Measurements from ENCODE around the gene ORMDL2.
"Not testable (repeated sequence)": the region's sequence is repeated elsewhere in the genome, so short reads cannot be mapped to it uniquely, and the experiment has no call there.

Gene ORMDL2

DNA sequence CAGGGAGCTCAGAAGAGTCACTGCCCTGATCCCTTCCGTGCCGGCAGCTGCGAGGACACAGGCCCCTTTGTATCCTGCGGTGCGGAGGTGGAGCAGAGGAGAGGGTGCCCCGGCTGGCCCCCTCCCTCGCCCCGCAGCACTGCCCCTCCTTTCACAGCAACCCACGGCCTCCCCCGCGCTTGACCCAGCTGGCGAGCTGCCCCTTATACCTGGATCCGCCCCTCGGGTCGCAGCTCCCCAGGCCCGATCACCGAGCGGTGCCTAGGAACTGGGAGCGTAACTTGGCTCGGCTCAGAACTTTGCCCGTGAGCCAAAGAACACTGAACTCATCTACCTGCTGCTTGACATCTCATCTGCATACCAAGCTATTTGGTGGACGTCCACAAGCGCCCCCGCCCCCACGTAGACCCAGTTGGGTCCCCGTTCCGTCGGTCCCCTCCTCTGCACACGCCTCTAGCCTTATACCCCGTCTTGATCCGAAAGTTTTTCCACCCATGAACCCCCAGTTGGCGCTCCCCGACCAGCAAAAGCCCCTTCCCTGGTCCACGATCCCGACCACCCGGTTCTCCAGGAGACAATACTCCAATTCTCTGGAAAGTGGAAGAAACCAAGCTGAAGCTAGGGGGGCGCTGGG, 12.2 kb downstream of the ORMDL2 start:
- DNase-seq: peak; percentile 43

DNA sequence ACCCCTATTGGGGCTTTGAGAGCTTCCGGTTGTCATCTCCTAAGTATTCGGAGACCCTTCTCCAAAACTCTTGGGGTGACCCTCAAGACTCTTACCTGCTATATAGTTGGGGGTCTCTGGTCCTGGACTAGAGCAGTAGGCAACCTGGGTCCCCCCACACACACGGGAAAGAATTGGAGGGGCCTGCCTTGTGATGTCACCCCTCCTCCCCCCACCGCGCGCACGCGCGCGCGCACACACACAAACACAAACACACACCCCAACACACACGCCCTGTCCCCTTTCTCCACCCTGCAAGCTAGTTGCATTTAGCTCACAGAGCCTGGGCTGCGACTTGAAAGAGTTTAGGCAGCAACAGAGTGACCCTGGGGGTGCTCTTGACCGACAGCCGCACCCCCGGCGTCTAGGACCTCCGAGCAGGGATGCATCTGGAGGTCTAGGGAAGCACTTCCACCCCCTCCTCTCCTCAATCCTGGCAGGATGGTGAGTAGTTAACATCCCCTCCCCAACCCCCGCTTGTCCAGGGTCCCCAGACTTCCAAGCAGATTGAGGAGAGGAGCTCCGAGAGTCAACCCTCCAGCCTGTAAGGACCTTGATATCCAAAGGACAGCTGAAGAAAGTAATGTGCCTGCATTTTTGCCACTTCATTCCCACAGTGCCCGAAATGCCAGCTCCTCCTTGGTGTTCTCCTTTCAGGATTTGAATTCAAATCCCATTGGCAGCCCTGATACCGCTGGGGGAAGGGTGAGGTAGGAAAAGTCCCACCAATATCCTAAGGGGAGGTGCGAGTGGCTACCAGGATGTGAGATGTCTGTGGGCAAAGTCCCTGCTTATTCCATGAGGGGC, 13.0 kb downstream of the ORMDL2 start:
- DNase-seq: peak; percentile 58

DNA sequence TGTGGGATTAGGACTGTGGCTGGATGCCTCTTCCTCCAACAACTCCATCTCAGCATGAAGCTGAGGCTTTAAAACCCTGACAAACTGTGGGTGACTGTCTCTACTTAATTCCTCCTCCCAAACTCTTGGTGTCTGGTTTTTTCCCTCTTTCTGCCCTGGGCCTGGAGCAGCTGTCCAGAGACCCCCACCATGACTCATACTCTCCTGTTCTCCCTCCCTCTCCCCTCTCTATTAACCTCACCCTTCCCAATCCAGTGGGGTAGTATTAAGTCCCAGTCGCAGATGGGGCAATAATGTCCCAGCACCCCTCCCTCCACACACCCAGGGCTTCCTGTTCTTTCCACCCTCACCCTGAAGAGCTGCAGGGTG, 13.6 kb downstream of the ORMDL2 start:
- DNase-seq: no peak

DNA sequence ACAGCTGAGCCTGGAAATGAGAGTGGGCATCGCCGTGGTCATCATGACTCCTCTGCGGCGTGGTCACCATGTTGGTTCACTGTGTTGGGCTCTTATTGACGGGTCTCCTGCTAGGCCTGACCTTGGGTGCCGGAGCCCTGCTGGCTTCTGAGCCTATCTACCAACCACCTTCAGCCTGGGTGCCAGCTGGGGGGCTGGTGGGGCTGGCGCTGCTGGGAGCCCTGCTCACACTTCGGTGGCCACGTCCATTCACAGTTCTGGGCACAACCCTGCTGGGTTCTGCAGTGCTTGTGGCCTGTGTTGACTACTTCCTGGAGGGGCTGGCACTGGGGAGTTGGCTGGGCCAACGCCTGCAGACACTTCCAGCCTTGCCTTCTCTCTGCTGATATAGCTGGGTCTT, 15.2 kb downstream of the ORMDL2 start:
- no peak for DNase-seq

DNA sequence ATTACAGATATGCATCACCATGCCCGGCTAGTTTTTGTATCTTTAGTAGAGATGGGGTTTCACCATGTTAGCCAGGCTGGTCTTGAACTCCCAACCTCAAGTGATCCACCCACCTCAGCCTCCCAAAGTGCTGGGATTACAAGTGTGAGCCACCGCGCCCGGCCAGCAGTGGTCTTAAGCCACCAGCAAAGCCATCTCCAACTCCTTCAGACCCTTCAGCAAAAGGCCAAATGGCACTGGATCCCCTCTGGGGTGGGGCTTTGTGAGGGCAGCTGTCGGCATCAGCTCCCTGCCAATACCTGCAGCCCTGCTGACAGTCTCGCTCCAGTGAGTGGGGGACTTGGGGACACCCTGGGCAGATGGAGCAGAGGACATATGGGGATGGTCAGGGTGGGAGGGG, 16.6 kb downstream of the ORMDL2 start:
- not testable (repeated sequence) for DNase-seq

DNA sequence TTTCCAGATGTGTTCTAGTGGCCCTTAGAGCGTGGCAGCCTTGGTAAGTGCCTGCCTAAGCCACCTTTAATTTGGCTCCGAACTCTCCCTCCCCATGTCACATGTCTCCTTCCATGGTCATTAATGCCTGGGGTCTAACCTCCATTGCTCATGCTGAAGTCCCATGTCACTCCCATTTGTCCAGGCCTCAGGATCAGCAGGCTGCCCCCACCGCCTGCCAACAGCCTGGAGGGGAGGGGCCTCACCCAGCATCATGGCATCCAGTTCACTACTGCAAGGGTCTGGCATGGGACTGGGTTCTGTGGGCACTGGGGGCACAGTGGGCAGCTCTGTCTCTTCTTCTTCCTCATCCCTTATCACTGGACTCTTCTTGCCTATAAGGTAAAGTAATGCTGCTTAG, 20.5 kb downstream of the ORMDL2 start:
- DNase-seq: no peak

DNA sequence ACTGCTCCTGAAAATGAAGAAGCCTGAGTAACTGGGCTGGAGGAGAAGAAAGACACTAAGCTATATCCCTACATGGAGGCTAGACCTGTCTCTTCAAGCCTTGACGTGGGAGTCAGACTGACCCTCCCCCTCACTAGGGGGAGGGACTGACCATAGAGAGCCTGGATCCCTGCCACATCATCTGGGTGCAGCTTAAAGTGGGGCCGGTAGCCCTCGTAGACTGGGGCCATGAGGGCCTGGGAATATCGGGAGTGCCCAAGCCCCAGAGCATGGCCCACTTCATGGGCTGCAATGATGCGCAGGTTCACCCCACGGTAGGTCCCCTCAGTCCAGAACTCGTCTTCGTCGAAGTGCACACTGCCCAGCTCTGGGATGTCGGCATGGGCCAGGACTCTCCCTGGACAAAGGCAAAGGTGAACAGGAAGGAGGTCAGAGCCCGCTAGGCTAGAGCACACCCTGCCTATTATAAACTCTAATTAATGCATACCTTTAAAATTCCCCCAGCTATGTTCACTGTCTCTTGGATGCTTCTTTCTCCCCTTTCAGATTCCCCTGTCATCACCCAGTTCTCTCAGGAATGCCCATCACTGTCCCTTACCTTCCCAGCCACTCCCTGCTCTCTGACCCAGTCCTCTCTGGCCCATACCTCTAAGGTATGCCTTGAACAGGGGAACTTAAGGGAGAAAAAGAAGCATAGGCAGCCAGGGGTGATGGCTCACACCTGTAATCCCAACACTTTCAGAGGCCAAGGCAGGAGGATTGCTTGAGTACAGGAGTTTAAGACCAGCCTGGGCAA, 21.7 kb downstream of the ORMDL2 start:
- DNase-seq: no peak

DNA sequence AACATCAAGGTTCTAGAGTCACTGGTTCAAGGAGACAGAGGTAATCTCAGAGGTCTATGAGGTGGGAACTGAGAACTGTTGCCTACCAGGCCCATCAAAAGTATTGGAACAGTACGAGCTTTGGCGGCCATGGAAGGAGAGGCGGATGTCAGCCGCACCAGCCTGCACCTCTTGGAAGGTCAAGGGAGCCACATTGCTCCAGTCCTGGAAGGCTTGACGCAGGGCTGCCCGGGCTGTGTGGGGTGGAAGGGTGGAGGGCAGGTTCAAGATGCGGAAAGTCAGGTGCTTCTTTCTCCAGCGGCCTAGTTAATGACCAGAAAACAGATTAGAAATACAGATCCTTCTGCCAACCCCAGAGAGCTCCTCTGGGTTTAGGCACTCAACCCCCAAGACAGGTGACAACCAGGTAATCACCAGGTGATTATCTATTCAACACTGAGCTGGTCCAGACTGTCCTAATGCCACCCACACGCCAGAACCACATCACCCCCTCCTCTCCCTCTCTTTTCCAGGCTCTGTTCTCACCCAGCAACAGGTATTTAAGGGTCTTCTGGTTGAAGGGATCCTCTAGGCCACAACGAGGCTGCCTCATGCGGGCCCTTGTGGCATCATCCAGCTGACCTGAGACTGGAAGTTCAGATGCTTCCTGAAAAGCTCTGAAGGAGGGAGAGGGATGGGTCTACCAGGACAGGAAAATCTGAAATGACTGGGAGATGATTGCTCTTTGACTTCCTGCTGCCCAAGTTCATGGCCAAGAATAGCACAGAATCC, 22.9 kb downstream of the ORMDL2 start:
- no peak for DNase-seq

DNA sequence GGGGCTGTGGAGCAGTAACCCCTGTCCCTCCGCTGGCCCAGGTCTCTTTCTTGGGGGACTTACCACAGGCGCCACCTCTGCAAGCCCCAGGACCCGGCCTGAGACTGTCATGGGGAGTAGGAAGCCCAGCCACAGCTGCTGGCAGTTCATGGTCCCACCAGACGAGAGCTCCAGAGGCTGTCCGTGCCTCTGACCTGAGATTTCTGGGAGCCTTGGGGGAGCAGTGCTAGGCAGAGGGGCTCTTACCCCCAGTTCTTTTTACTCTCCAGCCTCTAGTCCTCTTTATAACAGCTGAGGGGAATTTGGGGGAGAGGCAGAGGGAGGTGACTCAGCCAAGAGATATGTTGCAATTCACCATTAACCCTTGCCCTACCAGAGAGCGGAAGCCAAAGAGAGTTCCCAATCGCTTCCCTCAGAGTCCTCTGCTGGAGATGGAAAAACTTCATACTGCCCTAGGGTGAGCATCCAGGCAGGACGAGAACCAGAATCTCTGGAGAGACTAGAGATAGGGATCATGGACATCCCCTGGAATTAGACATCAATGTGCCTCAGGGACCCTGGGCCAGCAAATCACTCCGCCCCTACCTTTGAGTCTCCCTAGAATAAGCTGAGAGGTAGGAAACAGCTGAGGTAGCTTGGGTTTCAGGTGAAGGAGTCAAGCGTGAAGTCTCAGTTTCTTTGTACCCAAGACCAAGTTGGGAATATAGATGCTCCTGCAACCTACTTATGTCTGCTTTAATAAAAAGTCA, 25.0 kb downstream of the ORMDL2 start, which contains the start of gene MMP19:
Gene MMP19 (minus strand): TSS at position 256 of the 749 bp plus-strand sequence. CDS start 106 bp downstream, at position 150.
- no peak for DNase-seq

DNA sequence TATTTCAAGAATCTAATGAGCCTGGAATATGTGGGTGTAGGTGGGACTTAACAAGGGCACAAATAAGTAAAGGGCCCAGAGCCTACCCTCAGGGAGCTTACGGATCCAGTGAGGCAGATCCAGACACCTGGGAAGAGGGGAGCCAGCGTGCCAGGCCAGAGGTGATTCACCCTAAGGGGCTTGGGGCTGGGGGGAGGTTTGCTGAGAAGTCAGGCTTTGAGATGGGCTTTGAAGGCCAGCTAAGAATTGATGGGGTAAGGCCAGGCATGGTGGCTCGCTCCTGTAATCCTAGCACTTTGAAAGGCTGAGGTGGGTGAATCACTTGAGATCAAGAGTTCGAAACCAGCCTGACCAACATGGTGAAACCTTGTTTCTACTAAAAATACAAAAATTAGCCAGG, 25.6 kb downstream of the ORMDL2 start:
- no peak for DNase-seq

DNA sequence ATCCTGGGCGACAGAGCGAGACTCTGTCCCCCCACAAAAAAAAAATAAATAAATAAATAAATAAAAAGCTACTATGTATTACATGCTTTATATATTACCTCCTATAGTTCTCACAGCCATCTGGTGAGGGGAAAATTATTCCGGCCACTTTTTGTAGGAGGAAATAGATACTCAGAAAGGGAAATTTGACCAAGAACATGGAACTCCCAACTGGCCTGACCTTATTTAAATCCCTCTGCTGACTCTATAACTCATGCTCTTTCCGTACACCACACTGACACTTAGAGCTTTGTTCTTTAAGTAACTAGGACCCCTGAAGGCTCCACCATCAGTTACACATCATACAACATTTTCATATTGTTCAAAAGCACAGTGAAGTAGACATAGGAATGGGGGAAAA, 27.1 kb downstream of the ORMDL2 start:
- no peak for DNase-seq

DNA sequence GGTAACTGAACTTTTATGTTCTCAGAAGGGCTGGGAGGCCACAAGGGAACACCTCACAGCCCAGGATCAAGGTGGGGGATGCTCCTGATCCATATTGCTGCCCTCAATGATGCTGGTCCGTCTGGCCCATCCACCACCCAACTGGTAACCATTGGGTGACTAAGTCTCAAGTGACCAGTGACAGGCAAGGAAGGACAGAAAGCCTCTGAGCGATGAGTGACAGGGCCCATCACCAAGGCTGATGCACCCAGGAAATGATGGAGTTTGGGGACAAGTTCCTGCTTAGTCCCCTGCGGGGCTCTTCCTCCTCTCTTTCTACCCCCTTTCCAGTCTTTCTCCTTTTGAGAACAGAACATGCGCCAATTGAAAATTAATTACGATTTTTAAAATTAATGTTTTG, 27.5 kb downstream of the ORMDL2 start:
- DNase-seq: no peak

DNA sequence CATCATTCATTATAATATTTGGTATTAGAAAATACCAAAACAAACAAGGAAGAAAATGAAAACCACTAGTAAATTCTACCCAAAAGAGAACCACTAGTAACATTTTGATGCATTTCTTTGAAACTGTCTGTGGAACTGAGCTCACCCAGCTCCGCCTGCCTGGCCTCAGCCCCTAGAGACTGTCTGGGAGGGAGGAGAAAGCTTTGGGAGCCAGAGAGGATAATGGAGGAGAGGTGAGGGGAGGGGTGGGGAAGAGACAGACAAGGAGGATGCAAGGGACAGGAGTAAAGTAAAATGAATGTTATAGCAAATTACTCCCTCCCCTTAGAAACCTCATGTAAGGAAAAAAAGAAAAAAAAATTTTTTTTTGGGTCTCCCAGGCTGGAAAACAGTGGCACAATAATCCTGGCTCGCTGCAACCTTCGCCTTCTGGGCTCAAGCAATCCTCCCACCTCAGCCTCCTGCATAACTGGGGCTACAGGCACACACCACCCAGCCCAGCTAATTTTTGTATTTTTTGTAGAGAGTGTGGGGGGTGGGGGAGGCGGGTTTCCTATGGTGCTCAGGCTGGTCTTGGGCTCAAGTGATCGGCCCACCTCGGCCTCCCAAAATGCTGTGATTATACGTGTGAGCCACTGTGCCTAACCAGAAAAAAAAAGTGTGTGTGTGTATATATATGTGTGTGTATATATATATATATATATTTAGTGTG, 28.1 kb downstream of the ORMDL2 start:
- DNase-seq: no peak

DNA sequence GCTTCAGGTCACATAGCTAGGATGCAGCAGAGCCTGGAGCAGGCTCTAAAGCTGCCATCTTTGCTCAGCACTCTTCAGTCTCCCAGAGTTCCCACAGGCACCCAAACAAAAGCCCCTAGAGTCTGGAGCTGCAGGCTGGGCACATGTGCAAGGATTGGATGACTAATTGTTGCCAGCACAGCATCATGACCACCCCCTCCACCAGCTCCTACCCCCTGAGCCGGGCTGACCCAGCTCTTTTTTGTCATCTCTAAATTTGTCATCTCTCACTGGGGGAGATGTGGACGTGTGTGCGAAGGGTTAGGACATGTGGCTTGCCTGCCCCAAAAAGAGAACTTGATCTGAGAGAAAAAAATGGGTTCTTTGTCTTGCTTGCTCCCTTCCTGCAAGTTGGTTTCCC, 29.2 kb downstream of the ORMDL2 start:
- DNase-seq: no peak

DNA sequence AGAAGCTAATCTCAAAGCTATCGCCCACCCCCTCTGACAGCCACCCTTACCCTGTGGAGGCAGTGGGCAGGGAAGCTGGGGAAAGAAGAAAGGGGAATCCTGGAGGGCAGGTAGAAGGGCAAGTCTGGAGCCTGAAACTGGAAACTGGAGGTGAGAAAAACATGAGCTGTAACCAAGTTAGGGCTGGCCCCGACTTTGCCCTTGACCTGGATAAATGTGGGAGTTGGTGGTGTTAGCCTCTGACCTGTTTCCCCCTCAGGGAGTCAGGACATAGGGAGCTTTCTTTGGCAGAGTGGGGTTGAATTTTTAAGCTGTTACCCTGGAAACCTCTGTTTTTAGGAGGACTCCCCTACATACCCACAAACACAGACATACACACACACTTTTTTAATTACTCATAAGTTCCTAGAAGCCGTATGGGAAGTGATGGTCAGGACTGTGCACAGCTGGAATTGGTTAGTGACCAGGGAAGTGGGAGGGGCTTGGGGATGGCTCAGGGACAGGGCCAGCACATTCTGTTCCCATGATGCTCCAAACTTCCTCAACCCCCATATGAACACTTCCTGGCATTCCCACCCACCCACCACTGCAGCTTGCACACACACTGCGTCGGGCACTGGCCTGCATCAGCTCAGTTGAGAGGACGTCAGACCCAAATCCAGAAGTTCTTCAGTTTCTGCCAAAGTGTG, 29.9 kb downstream of the ORMDL2 start:
- no peak for DNase-seq

DNA sequence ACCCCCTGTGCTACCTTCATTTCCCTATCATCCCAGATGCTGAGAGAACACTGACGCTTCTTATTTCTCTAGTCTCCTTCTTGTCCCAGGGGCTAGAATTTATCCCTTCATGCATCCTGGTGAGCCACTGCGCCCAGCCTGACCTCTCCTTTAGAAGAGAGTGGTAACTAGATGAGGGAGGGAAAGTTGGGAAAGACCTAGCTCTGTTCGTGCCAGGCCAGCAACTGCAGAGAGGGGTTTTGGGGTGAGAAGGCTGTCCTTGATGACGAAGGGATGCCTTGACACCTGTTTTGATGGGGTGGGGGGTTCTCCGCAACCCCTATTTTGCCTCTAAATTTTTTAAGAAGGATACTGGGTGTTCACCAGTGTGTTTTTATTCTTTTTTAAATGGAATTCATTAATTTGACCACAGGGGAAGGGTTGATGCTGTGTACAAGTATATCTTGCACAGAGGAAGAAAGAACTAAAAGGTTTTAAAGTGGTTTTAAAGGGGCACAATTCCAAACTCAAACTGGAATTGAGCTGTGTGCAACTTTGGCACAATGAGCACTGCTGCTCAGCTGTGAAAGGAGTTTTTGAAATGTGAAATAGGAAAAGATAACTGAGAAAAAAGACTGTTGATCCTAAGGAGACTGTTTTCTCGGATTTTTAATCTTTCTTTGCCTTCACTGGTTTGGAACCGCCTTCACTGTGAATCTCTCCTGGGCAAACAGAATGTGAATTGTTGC, 31.9 kb downstream of the ORMDL2 start:
- DNase-seq: no peak

DNA sequence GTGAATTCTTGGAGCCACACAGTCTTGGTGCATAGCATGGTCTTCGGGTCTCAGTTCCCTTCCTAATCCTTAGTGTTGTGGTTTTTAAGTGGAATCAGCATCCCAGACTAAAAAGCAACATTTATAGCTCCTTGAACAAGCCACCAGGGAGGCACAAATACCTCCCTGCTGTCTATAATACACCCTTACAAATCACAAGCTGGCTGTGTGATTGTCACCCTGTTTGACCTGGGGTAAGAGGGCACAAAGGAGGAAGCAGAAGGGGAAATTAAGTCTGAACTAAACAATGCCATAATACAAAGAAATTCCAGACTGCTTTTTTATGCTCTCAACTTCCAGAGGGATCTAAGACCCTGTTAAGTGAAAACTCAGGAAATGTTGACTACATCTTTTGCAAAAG, 32.6 kb downstream of the ORMDL2 start:
- DNase-seq: no peak

DNA sequence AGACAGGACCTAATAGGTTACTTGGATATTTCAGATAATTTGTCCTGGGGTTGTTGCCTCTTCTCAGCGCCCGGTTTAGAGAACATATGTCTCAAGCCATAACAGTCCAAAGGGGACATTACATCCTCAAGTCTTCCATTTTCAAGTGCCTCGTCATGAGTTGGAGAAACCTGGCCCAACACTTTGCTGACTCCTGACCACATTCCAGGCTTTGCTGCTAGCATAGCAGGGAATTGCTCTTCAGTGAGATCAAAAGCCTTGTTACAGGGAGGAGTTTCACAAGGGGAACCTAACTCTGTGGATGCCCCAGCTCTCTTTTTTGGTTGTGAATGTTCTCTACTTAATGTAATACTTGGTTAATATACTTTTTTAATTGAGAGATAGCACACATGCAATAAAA, 33.1 kb downstream of the ORMDL2 start:
- no peak for DNase-seq

DNA sequence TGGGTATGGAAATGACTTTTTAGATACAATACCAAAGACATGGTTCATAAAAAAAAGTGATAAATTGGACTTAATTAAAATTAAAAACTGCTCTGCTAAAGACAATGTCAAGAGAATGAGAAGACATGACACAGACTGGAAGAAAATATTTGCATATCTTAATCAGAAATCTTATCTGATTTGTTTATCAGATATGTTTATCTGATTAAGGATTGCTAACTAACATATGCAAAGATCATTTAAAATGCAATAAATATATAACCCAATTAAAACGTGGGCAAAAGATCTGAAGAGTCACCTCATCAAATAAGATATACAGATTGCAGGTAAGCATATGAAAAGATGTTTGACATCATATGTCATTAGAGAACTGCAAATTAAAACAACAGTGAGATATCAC, 34.9 kb downstream of the ORMDL2 start:
- no peak for DNase-seq

DNA sequence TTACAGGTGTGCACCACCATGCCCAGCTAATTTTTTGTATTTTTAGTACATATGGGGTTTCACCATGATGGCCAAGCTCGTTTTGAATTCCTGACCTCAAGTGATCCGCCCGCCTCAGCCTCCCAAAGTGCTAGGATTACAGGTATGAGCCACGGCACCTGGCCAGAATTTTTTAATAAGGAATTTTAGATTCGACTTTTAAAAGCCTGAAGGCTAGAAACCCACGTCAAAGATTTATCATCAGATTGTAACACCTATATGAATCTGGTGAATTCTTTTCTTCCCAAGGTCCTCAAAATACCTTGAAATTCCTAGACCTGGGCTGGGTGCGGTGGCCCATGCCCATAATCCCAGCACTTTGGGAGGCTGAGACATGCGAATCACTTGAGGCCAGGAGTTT, 43.6 kb downstream of the ORMDL2 start:
- no peak for DNase-seq
